HG03378 (cell line): ENCODE measurements around the gene MGLL.
"Not testable (repeated sequence)": the region's sequence is repeated elsewhere in the genome, so short reads cannot be mapped to it uniquely, and the experiment has no call there.

Source experiments
- ATAC-seq: cut with Tn5 transposase; IDR thresholded peaks from one replicate; pipeline ENCODE4 v1.9.1; 2021; ENCODE audit warnings: mild to moderate bottlenecking, moderate library complexity; ENCODE audit not compliant: unreplicated experiment

MGLL gene

GRCh38 chr3:127697551-127698240 is 124.6 kb downstream of the MGLL start:
- ATAC-seq: peak; percentile 56

GRCh38 chr3:127694467-127695215 is 127.7 kb downstream of the MGLL start:
- ATAC-seq: no peak

GRCh38 chr3:127693336-127693843 is 128.9 kb downstream of the MGLL start:
- ATAC-seq: no peak

- ATAC-seq: no peak
Observed at GRCh38 chr3:127692501-127693335, 129.6 kb downstream of the MGLL start.

- ATAC-seq: no peak
Observed at GRCh38 chr3:127691974-127692373, 130.3 kb downstream of the MGLL start.

GRCh38 chr3:127691489-127691888 is 130.8 kb downstream of the MGLL start:
- ATAC-seq: no peak

- ATAC-seq: no peak
Observed at GRCh38 chr3:127690823-127691452, 131.4 kb downstream of the MGLL start.

GRCh38 chr3:127690106-127690505 is 132.2 kb downstream of the MGLL start:
- no peak for ATAC-seq

GRCh38 chr3:127689266-127689860 is 133.0 kb downstream of the MGLL start:
- ATAC-seq: no peak

GRCh38 chr3:127688416-127689265 is 133.7 kb downstream of the MGLL start:
- ATAC-seq: no peak

GRCh38 chr3:127688022-127688415 is 134.3 kb downstream of the MGLL start:
- ATAC-seq: no peak

GRCh38 chr3:127687228-127687737 is 135.0 kb downstream of the MGLL start:
- no peak for ATAC-seq

- no peak for ATAC-seq
Observed at GRCh38 chr3:127686512-127686894, 135.8 kb downstream of the MGLL start.

GRCh38 chr3:127685708-127686511 is 136.4 kb downstream of the MGLL start:
- ATAC-seq: no peak

- no peak for ATAC-seq
Observed at GRCh38 chr3:127684871-127685707, 137.2 kb downstream of the MGLL start.

- no peak for ATAC-seq
Observed at GRCh38 chr3:127682561-127682960, 139.8 kb downstream of the MGLL start.

GRCh38 chr3:127682175-127682554 is 140.2 kb downstream of the MGLL start:
- ATAC-seq: not testable (repeated sequence)

GRCh38 chr3:127680798-127681221 is 141.5 kb downstream of the MGLL start:
- ATAC-seq: no peak
